ENCODE results near the gene CCDC88C.

- TF ChIP-seq, protein P1, sequence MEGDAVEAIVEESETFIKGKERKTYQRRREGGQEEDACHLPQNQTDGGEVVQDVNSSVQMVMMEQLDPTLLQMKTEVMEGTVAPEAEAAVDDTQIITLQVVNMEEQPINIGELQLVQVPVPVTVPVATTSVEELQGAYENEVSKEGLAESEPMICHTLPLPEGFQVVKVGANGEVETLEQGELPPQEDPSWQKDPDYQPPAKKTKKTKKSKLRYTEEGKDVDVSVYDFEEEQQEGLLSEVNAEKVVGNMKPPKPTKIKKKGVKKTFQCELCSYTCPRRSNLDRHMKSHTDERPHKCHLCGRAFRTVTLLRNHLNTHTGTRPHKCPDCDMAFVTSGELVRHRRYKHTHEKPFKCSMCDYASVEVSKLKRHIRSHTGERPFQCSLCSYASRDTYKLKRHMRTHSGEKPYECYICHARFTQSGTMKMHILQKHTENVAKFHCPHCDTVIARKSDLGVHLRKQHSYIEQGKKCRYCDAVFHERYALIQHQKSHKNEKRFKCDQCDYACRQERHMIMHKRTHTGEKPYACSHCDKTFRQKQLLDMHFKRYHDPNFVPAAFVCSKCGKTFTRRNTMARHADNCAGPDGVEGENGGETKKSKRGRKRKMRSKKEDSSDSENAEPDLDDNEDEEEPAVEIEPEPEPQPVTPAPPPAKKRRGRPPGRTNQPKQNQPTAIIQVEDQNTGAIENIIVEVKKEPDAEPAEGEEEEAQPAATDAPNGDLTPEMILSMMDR (IDR thresholded peaks at IDR 0.05; ENCODE audit: low read depth, low read length) = no peak
- TF ChIP-seq EZH2phosphoT487 (IDR thresholded peaks at IDR 0.05; ENCODE audit: low read depth) = no peak
Measured at GRCh38 chr14:91323031-91323430, 94.6 kb downstream of the CCDC88C start.

Data from OCI-LY3 (cell line).